Measurements from ENCODE around the gene ARHGDIB. TPM values are rescaled to one million over a fixed set of nuclear protein-coding genes. Genes with fewer than 3 reads are reported as not detected.

Gene ARHGDIB
- total and polyA plus RNA-seq, 5 donors from 2014 or later = 1,263 to 4,641 (median 3,646) TPM

GRCh38 chr12:14913381-14913781, 48.0 kb downstream of the ARHGDIB start:
- no peak overlapping the region for H3K27ac ChIP-seq (ENCODE audit: insufficient read depth, low read length, poor library complexity, severe bottlenecking)
- Mint-ChIP-seq H3K27me3 (no peaks in the 10 kb centered on the region), H3K4me3 (no peak overlapping the region), H3K36me3 (peaks cover 75% of the 10 kb centered on the region), H3K9me3 (peaks cover 0 to 1% (median 0%) of the 10 kb centered on the region in 7 donors), H3K4me1 (peaks cover 7 to 13% (median 7%) of the 10 kb centered on the region in 4 donors), H3K27ac (peak overlapping the region in 1 of 3 donors; percentile 31)
- no peaks in the 10 kb centered on the region for H3K4me1 ChIP-seq (ENCODE audit: control insufficient read depth, insufficient read depth, low read length, poor library complexity, severe bottlenecking)
- ATAC-seq (ENCODE audit: low read depth in 2 of 2) (no peak), DNase-seq (no peak)
- H3K4me3 ChIP-seq (ENCODE audit: low read depth, low read length) = no peak overlapping the region
- no peaks in the 10 kb centered on the region for H3K27me3 ChIP-seq (ENCODE audit: control insufficient read depth, insufficient read depth, low read length)
- peaks cover 63% of the 10 kb centered on the region for H3K36me3 ChIP-seq (ENCODE audit: control insufficient read depth, insufficient read depth, low read length)
- no peaks in the 10 kb centered on the region for H3K9me3 ChIP-seq (ENCODE audit: control insufficient read depth in 2 of 2, low read length in 2 of 2)

- Mint-ChIP-seq H3K27ac (peak overlapping the region in 1 of 3 donors; percentile 62), H3K4me3 (no peak overlapping the region), H3K36me3 (peaks cover 73% of the 10 kb centered on the region), H3K9me3 (peaks cover 0 to 2% (median 0%) of the 10 kb centered on the region in 7 donors), H3K27me3 (no peaks in the 10 kb centered on the region), H3K4me1 (peaks cover 7 to 25% (median 13%) of the 10 kb centered on the region in 4 donors)
- Histone ChIP-seq H3K9me3 (ENCODE audit: control insufficient read depth in 2 of 2, low read length in 2 of 2) (no peaks in the 10 kb centered on the region), H3K36me3 (ENCODE audit: control insufficient read depth, insufficient read depth, low read length) (peaks cover 41% of the 10 kb centered on the region), H3K27me3 (ENCODE audit: control insufficient read depth, insufficient read depth, low read length) (no peaks in the 10 kb centered on the region), H3K4me1 (ENCODE audit: control insufficient read depth, insufficient read depth, low read length, poor library complexity, severe bottlenecking) (no peaks in the 10 kb centered on the region), H3K4me3 (ENCODE audit: low read depth, low read length) (no peak overlapping the region), H3K27ac (ENCODE audit: insufficient read depth, low read length, poor library complexity, severe bottlenecking) (no peak overlapping the region)
- ATAC-seq (ENCODE audit: low read depth in 2 of 2) (no peak), DNase-seq (no peak)
Measured at GRCh38 chr12:14911131-14911530, 50.3 kb downstream of the ARHGDIB start.

GRCh38 chr12:14910090-14910915, 51.1 kb downstream of the ARHGDIB start:
- peak in 1 of 3 donors; percentile 17 for DNase-seq
- no peaks in the 10 kb centered on the region for H3K27me3 ChIP-seq (ENCODE audit: control insufficient read depth, insufficient read depth, low read length)
- Mint-ChIP-seq H3K4me1 (peaks cover 12 to 25% (median 17%) of the 10 kb centered on the region in 4 donors), H3K4me3 (no peak overlapping the region), H3K9me3 (peaks cover 0 to 3% (median 0%) of the 10 kb centered on the region in 7 donors), H3K36me3 (peaks cover 68% of the 10 kb centered on the region), H3K27me3 (no peaks in the 10 kb centered on the region), H3K27ac (peak overlapping the region in 2 of 3 donors; percentile 57 to 74)
- ATAC-seq (ENCODE audit: low read depth in 2 of 2) = peak; percentile 13 to 36
- H3K4me3 ChIP-seq (ENCODE audit: low read depth, low read length) = no peak overlapping the region
- H3K27ac ChIP-seq (ENCODE audit: insufficient read depth, low read length, poor library complexity, severe bottlenecking) = no peak overlapping the region
- H3K4me1 ChIP-seq (ENCODE audit: control insufficient read depth, insufficient read depth, low read length, poor library complexity, severe bottlenecking) = peaks cover 3% of the 10 kb centered on the region
- peaks cover 33% of the 10 kb centered on the region for H3K36me3 ChIP-seq (ENCODE audit: control insufficient read depth, insufficient read depth, low read length)
- no peaks in the 10 kb centered on the region for H3K9me3 ChIP-seq (ENCODE audit: control insufficient read depth in 2 of 2, low read length in 2 of 2)

GRCh38 chr12:14907953-14908352, 53.4 kb downstream of the ARHGDIB start:
- Histone ChIP-seq H3K27me3 (ENCODE audit: control insufficient read depth, insufficient read depth, low read length) (no peaks in the 10 kb centered on the region), H3K4me1 (ENCODE audit: control insufficient read depth, insufficient read depth, low read length, poor library complexity, severe bottlenecking) (peaks cover 3% of the 10 kb centered on the region), H3K27ac (ENCODE audit: insufficient read depth, low read length, poor library complexity, severe bottlenecking) (no peak overlapping the region), H3K9me3 (ENCODE audit: control insufficient read depth in 2 of 2, low read length in 2 of 2) (no peaks in the 10 kb centered on the region), H3K4me3 (ENCODE audit: low read depth, low read length) (no peak overlapping the region), H3K36me3 (ENCODE audit: control insufficient read depth, insufficient read depth, low read length) (peaks cover 9% of the 10 kb centered on the region)
- H3K4me1 Mint-ChIP-seq = peaks cover 15 to 37% (median 21%) of the 10 kb centered on the region in 4 donors
- H3K36me3 Mint-ChIP-seq = peaks cover 54% of the 10 kb centered on the region
- no peak for DNase-seq
- peak overlapping the region in 2 of 3 donors; percentile 33 to 59 for H3K27ac Mint-ChIP-seq
- no peak for ATAC-seq (ENCODE audit: low read depth in 2 of 2)
- H3K4me3 Mint-ChIP-seq = no peak overlapping the region
- no peaks in the 10 kb centered on the region for H3K27me3 Mint-ChIP-seq
- peaks cover 0 to 3% (median 0%) of the 10 kb centered on the region in 7 donors for H3K9me3 Mint-ChIP-seq

- peaks cover 15 to 38% (median 19%) of the 10 kb centered on the region in 4 donors for H3K4me1 Mint-ChIP-seq
- Histone ChIP-seq H3K4me3 (ENCODE audit: low read depth, low read length) (no peak overlapping the region), H3K36me3 (ENCODE audit: control insufficient read depth, insufficient read depth, low read length) (peaks cover 6% of the 10 kb centered on the region), H3K9me3 (ENCODE audit: control insufficient read depth in 2 of 2, low read length in 2 of 2) (no peaks in the 10 kb centered on the region), H3K27me3 (ENCODE audit: control insufficient read depth, insufficient read depth, low read length) (no peaks in the 10 kb centered on the region), H3K4me1 (ENCODE audit: control insufficient read depth, insufficient read depth, low read length, poor library complexity, severe bottlenecking) (peaks cover 3% of the 10 kb centered on the region), H3K27ac (ENCODE audit: insufficient read depth, low read length, poor library complexity, severe bottlenecking) (no peak overlapping the region)
- no peak for ATAC-seq (ENCODE audit: low read depth in 2 of 2)
- no peak overlapping the region for H3K4me3 Mint-ChIP-seq
- peaks cover 0 to 3% (median 0%) of the 10 kb centered on the region in 7 donors for H3K9me3 Mint-ChIP-seq
- H3K27ac Mint-ChIP-seq = peak overlapping the region in 2 of 3 donors; percentile 41 to 42
- no peak for DNase-seq
- H3K27me3 Mint-ChIP-seq = no peaks in the 10 kb centered on the region
- peaks cover 43% of the 10 kb centered on the region for H3K36me3 Mint-ChIP-seq
Measured at GRCh38 chr12:14906114-14906513, 55.3 kb downstream of the ARHGDIB start.

GRCh38 chr12:14905269-14906004, 56.0 kb downstream of the ARHGDIB start:
- Histone ChIP-seq H3K27ac (ENCODE audit: insufficient read depth, low read length, poor library complexity, severe bottlenecking) (no peak overlapping the region), H3K4me1 (ENCODE audit: control insufficient read depth, insufficient read depth, low read length, poor library complexity, severe bottlenecking) (peaks cover 3% of the 10 kb centered on the region), H3K36me3 (ENCODE audit: control insufficient read depth, insufficient read depth, low read length) (peaks cover 6% of the 10 kb centered on the region), H3K27me3 (ENCODE audit: control insufficient read depth, insufficient read depth, low read length) (no peaks in the 10 kb centered on the region), H3K4me3 (ENCODE audit: low read depth, low read length) (peak overlapping the region; percentile 20), H3K9me3 (ENCODE audit: control insufficient read depth in 2 of 2, low read length in 2 of 2) (no peaks in the 10 kb centered on the region)
- Mint-ChIP-seq H3K9me3 (peaks cover 0 to 3% (median 0%) of the 10 kb centered on the region in 7 donors), H3K4me3 (peak overlapping the region in 1 of 4 donors; percentile 11), H3K27ac (peak overlapping the region in 2 of 3 donors; percentile 79 to 85), H3K4me1 (peaks cover 13 to 38% (median 18%) of the 10 kb centered on the region in 4 donors), H3K36me3 (peaks cover 37% of the 10 kb centered on the region), H3K27me3 (no peaks in the 10 kb centered on the region)
- DNase-seq (no peak), ATAC-seq (ENCODE audit: low read depth in 2 of 2) (no peak)

- H3K4me1 ChIP-seq (ENCODE audit: control insufficient read depth, insufficient read depth, low read length, poor library complexity, severe bottlenecking) = peaks cover 3% of the 10 kb centered on the region
- peaks cover 13 to 38% (median 18%) of the 10 kb centered on the region in 4 donors for H3K4me1 Mint-ChIP-seq
- peak overlapping the region in 1 of 4 donors; percentile 11 for H3K4me3 Mint-ChIP-seq
- peaks cover 0 to 3% (median 0%) of the 10 kb centered on the region in 7 donors for H3K9me3 Mint-ChIP-seq
- H3K27me3 Mint-ChIP-seq = no peaks in the 10 kb centered on the region
- no peak overlapping the region for H3K27ac ChIP-seq (ENCODE audit: insufficient read depth, low read length, poor library complexity, severe bottlenecking)
- no peaks in the 10 kb centered on the region for H3K9me3 ChIP-seq (ENCODE audit: control insufficient read depth in 2 of 2, low read length in 2 of 2)
- no peaks in the 10 kb centered on the region for H3K27me3 ChIP-seq (ENCODE audit: control insufficient read depth, insufficient read depth, low read length)
- DNase-seq (no peak), ATAC-seq (ENCODE audit: low read depth in 2 of 2) (no peak)
- H3K36me3 Mint-ChIP-seq = peaks cover 40% of the 10 kb centered on the region
- H3K4me3 ChIP-seq (ENCODE audit: low read depth, low read length) = peak overlapping the region; percentile 20
- peak overlapping the region in 2 of 3 donors; percentile 79 to 85 for H3K27ac Mint-ChIP-seq
- H3K36me3 ChIP-seq (ENCODE audit: control insufficient read depth, insufficient read depth, low read length) = peaks cover 6% of the 10 kb centered on the region
Measured at GRCh38 chr12:14904854-14905253, 56.5 kb downstream of the ARHGDIB start.
